NT2/D1 (cell line): ENCODE measurements around the gene DEFB124.

Source experiments
- SUZ12 ChIP-seq: IDR thresholded peaks from 2 replicates; pipeline ENCODE4 v1.6.1; 2011; ENCODE audit not compliant: insufficient read length, insufficient read depth; ENCODE audit errors: extremely low read depth
- YY1 ChIP-seq: IDR thresholded peaks from 2 replicates; pipeline ENCODE4 v1.6.1; 2011; ENCODE audit not compliant: insufficient read length, insufficient read depth
- ZNF274 ChIP-seq: IDR thresholded peaks from 2 replicates; pipeline ENCODE4 v1.6.1; 2011; ENCODE audit warnings: mild to moderate bottlenecking, low read depth, low read length

DNA sequence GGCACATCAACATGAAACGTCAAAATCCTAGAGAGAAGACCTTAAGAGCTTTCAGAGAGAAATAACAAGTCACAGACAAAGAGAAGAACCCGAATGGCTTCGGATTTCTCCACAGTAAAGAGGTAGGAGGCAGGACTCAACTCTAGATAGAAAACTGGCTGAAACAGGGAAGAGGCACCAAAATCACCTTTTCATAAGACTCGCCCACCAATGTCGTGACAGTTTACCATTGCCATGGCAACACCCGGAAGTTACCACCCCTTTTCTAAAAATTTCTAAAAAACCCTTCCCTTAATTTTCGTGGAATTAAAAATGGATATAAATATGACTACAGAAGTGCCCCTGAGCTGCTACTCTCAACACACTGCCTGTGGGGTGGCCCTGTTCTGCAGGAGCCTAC is 56.6 kb downstream of the DEFB124 start:
- no peak for TF ChIP-seq YY1
- no peak for TF ChIP-seq ZNF274
- TF ChIP-seq SUZ12, result no peak
